ENCODE results near the gene KLHL4. TPM values are rescaled to one million over a fixed set of nuclear protein-coding genes. Genes with fewer than 3 reads are reported as not detected.
A peak's percentile ranks its signal among the peaks of the same experiment; 100 is the strongest.
"Not testable (repeated sequence)": the region's sequence is repeated elsewhere in the genome, so short reads cannot be mapped to it uniquely, and the experiment has no call there.

The KLHL4 gene
- total RNA-seq, 2 donors from 2014 or later = 0.12 TPM; not detected in 1

DNA sequence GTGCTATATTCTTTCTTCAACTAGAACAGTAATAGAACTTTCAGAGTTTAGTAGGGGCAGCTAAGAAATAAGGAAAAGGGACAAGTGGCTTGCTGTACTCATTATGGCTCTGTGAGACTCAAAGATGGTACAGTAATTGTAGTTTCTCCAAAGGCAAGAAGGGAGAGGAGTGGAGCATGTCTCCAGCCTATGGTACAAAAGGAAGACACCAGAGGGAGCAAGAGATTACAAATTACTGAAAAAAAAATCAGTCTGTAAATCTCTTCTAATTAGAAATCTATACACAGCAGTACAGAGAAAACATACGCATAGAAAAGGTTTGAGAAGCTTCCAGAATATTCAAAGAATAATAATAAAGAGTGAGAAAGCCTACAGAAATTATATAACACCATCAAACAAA is 61.4 kb downstream of the KLHL4 start:
- Mint-ChIP-seq H3K4me3 (no peak overlapping the region), H3K27me3 (ENCODE audit: low read depth) (no peaks in the 10 kb centered on the region), H3K4me1 (ENCODE audit: low read depth) (no peaks in the 10 kb centered on the region), H3K27ac (no peak overlapping the region), H3K36me3 (ENCODE audit: insufficient read depth in 2 of 2) (no peaks in the 10 kb centered on the region), H3K9me3 (peaks cover 0 to 1% of the 10 kb centered on the region in 2 donors)
- ATAC-seq (replicated peaks in 1 of 2) (no peak), DNase-seq (no peak)

DNA sequence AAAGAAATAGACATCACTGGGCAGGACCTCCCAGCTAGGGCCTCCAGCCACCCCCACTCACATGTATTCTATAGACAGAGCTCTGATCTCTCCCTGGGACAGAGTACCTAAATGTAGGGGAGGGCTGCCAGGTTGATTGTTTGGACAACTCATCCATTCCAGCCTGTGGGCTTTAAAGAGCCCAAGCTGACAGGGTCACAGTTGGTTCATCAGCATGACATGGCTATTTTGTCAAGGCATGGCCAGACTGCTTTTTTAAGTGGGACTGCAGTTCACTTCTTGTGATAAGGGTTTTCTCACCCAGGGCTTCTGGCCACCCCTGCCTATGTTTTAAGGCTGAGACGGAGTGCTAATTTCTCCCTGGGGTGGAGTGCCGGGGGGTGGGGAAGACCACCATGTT is 63.3 kb downstream of the KLHL4 start:
- Mint-ChIP-seq H3K36me3 (ENCODE audit: insufficient read depth in 2 of 2) (no peaks in the 10 kb centered on the region), H3K27ac (no peak overlapping the region), H3K27me3 (ENCODE audit: low read depth) (peaks cover 7% of the 10 kb centered on the region), H3K9me3 (peaks cover 0 to 1% of the 10 kb centered on the region in 2 donors), H3K4me1 (ENCODE audit: low read depth) (no peaks in the 10 kb centered on the region), H3K4me3 (no peak overlapping the region)
- DNase-seq (no peak), ATAC-seq (replicated peaks in 1 of 2) (no peak)

DNA sequence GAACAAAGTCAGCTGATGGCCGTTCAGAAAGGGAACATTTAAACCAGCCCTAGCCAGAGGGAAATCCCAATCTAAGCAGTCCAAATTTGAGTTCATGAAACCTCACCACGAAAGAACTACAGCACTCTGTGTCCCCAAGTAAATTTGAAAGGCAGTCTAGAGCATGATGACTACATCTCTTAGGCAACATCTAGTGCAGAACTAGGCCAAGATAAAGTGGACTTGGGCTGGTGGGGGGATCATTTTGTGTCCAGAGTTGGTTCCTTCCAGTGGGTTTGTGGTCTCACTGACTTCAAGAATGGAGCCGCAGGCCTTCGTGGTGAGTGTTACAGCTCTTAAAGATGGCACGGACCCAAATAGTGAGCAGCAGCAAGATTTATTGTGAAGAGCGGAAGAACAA is 64.9 kb downstream of the KLHL4 start:
- H3K4me3 Mint-ChIP-seq = no peak overlapping the region
- H3K27ac Mint-ChIP-seq = no peak overlapping the region
- peaks cover 0 to 1% of the 10 kb centered on the region in 2 donors for H3K9me3 Mint-ChIP-seq
- ATAC-seq (replicated peaks in 1 of 2) (no peak), DNase-seq (no peak)
- H3K36me3 Mint-ChIP-seq (ENCODE audit: insufficient read depth in 2 of 2) = no peaks in the 10 kb centered on the region
- no peaks in the 10 kb centered on the region for H3K4me1 Mint-ChIP-seq (ENCODE audit: low read depth)
- peaks cover 7% of the 10 kb centered on the region for H3K27me3 Mint-ChIP-seq (ENCODE audit: low read depth)

DNA sequence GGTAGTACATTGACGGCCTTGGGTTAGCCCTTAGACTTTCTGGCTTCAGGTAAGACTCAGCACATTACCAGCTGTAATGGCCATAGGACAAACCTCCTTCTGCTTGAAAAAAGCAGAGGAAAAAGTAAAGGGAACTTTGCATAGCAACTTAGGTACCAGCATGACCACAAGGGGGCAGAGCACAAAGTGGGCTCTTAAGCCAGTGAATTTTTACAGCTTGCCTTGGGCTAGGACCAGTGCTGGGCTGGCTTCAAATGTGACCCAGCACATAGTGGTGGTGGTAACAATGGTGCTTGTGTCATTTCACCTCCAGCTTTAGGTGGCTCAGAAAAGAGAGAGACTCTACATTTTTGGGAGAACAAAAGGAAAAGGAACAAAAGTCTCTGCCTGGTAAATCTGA is 66.1 kb downstream of the KLHL4 start:
- ATAC-seq (replicated peaks in 1 of 2) = no peak
- peaks cover 7% of the 10 kb centered on the region for H3K27me3 Mint-ChIP-seq (ENCODE audit: low read depth)
- no peaks in the 10 kb centered on the region for H3K36me3 Mint-ChIP-seq (ENCODE audit: insufficient read depth in 2 of 2)
- DNase-seq = peak in 1 of 2 donors; percentile 3
- H3K4me1 Mint-ChIP-seq (ENCODE audit: low read depth) = no peaks in the 10 kb centered on the region
- H3K27ac Mint-ChIP-seq = no peak overlapping the region
- peaks cover 1% of the 10 kb centered on the region in 2 donors for H3K9me3 Mint-ChIP-seq
- H3K4me3 Mint-ChIP-seq = no peak overlapping the region

DNA sequence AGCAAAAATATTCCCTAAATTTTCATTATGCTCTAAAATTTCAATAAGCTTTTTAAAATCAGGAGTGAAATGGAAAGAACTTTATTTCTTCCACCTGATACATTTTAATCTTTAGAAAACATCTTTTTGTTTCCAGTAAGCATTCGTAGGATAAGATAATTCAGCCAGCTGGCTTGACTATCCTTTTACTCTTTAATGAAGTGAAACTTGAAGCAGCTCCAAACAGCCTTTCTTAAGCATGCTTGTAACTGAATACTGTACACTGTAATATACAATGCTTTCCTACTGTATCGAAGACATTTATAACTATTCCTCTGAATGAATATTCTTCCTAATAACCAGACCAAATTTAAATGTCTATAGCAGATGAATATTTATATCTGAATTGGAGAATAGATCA is 98.8 kb downstream of the KLHL4 start:
- Mint-ChIP-seq H3K4me3 (no peak overlapping the region), H3K4me1 (ENCODE audit: low read depth) (no peaks in the 10 kb centered on the region), H3K27me3 (ENCODE audit: low read depth) (no peaks in the 10 kb centered on the region), H3K9me3 (no peaks in the 10 kb centered on the region), H3K36me3 (ENCODE audit: insufficient read depth in 2 of 2) (no peaks in the 10 kb centered on the region), H3K27ac (no peak overlapping the region)
- ATAC-seq (replicated peaks in 1 of 2) = no peak
- no peak for DNase-seq

DNA sequence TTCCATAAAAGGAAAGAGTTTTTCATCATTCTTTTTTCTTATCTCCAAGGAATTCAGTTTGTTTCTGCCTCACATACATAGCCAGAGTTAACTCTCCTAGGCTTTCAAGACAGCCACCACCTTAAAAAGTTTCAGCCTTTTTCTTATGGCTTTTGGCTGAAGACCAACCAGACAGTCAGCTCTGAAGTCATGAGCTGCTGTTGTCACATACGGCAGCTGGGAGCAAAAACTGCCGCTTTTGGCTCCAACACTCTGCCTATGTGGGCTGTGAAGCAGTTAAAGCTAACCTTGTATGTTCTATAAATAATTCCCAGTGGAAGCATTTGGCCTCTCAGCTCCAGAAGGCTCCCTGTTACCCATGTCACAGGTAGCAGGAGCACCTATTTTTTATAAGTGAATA is 104.1 kb downstream of the KLHL4 start:
- Mint-ChIP-seq H3K36me3 (ENCODE audit: insufficient read depth in 2 of 2) (no peaks in the 10 kb centered on the region), H3K9me3 (no peaks in the 10 kb centered on the region), H3K27ac (no peak overlapping the region), H3K4me1 (ENCODE audit: low read depth) (no peaks in the 10 kb centered on the region), H3K27me3 (ENCODE audit: low read depth) (peaks cover 3% of the 10 kb centered on the region), H3K4me3 (no peak overlapping the region)
- ATAC-seq (replicated peaks in 1 of 2) (no peak), DNase-seq (no peak)

DNA sequence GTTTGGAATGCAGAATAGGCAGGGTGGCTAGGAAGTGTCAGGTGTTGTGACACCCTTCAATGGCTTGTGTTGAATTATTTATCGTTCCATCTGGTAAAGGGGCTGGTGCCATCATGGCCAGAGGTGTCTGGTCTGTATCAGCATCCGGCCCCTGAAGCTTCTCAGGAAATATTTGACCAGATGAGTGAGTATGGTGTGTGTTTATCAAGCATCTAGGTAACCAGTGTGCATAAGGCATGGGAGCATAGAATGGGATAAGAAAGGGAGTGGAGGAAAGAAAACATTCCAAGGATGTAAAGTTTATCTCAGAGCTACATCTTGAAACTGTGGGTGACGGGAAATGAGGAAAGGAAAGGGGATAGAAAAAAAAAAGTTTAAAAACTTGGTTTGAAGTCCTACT is 109.4 kb downstream of the KLHL4 start:
- no peaks in the 10 kb centered on the region for H3K36me3 Mint-ChIP-seq (ENCODE audit: insufficient read depth in 2 of 2)
- H3K27me3 Mint-ChIP-seq (ENCODE audit: low read depth) = peaks cover 7% of the 10 kb centered on the region
- no peaks in the 10 kb centered on the region for H3K9me3 Mint-ChIP-seq
- DNase-seq (no peak), ATAC-seq (replicated peaks in 1 of 2) (no peak)
- H3K4me1 Mint-ChIP-seq (ENCODE audit: low read depth) = no peaks in the 10 kb centered on the region
- no peak overlapping the region for H3K27ac Mint-ChIP-seq
- H3K4me3 Mint-ChIP-seq = no peak overlapping the region

DNA sequence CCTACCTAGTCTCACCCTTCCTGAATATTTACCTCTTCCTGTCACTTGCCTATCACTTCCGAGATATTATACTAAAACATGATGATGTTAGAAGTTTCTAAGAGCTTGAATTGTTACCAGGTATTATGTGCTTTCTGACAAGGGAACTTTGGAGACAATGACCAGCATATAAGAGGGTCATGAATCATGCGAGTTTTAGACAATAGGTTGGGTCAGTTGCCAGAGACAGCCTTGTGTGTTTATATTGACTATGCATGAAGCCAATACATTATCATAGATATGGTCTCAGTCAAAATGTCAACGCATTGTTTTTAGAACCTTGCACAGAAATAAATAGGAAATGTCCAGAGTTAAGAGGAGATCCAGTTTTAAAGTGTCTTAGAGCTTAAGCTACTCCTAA is 116.8 kb downstream of the KLHL4 start:
- peaks cover 0 to 3% of the 10 kb centered on the region in 2 donors for H3K36me3 Mint-ChIP-seq (ENCODE audit: insufficient read depth in 2 of 2)
- no peaks in the 10 kb centered on the region for H3K4me1 Mint-ChIP-seq (ENCODE audit: low read depth)
- H3K9me3 Mint-ChIP-seq = no peaks in the 10 kb centered on the region
- H3K27ac Mint-ChIP-seq = no peak overlapping the region
- H3K4me3 Mint-ChIP-seq = no peak overlapping the region
- no peak for DNase-seq
- no peak for ATAC-seq (replicated peaks in 1 of 2)
- H3K27me3 Mint-ChIP-seq (ENCODE audit: low read depth) = no peaks in the 10 kb centered on the region

DNA sequence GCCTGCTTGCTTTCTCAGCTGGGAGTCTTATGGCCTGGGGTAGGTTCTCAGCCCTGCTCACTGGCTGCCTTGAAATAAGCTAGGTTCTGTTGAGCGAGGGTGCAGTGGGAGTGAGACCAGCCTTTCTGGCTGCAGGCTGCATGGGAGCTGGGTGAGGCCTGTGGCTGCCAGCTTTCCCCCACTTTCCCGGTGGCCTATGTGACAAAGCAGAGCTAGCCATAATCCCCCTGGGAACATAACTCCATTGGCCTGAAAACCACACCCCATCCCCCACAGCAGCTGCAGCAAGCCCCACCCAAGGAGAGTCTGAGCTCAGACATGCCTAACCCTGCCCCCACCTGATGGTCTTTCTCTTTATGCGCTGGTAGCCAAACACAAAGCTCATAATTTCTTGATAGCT is 118.9 kb downstream of the KLHL4 start:
- no peaks in the 10 kb centered on the region for H3K27me3 Mint-ChIP-seq (ENCODE audit: low read depth)
- no peak overlapping the region for H3K27ac Mint-ChIP-seq
- no peak overlapping the region for H3K4me3 Mint-ChIP-seq
- H3K4me1 Mint-ChIP-seq (ENCODE audit: low read depth) = no peaks in the 10 kb centered on the region
- ATAC-seq (replicated peaks in 1 of 2) (no peak), DNase-seq (no peak)
- H3K9me3 Mint-ChIP-seq = peaks cover 2% of the 10 kb centered on the region in 2 donors
- peaks cover 0 to 5% of the 10 kb centered on the region in 2 donors for H3K36me3 Mint-ChIP-seq (ENCODE audit: insufficient read depth in 2 of 2)

DNA sequence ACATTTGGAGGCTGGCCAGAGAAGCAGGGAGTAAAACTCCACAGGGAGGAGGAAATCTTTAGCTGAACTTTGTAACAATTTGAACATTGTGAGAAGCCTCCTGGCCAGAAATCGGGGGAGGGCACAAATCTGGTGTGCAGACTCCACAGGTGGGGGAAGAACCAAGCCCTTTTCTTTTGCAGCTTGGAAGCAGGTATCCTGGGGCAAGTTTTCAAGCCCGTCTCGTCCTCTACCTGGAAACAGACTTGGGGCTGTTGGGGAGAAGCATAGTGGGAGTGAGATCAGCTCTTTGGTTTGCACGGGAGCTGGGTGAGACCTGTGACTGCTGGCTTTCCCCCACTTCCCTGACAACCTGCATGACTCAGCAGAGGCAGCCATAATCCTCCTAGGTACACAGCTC is 123.8 kb downstream of the KLHL4 start:
- not testable (repeated sequence) for H3K4me3 Mint-ChIP-seq; H3K27ac Mint-ChIP-seq; DNase-seq; H3K27me3 Mint-ChIP-seq (ENCODE audit: low read depth); H3K4me1 Mint-ChIP-seq (ENCODE audit: low read depth); ATAC-seq (replicated peaks in 1 of 2); H3K9me3 Mint-ChIP-seq; H3K36me3 Mint-ChIP-seq (ENCODE audit: insufficient read depth in 2 of 2)

DNA sequence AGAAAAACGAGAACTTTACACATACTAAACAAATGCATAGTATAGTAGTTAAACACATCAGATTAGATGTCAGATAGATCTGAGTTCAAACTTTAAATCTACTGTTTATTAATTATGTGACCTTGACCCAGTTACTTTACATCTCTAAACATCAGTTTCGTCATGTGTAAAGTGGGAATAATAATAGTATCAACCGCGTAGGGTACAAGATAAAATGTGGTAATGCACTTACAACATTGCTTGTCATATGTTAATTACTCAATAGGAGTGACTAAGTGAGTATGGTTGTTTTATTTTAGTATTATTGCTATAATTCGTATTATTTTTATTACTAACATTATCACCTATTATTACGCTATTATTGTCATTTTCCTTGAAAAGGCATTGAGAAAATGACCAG is 144.2 kb downstream of the KLHL4 start:
- Mint-ChIP-seq H3K36me3 (ENCODE audit: insufficient read depth in 2 of 2) (no peaks in the 10 kb centered on the region), H3K27ac (no peak overlapping the region), H3K4me3 (no peak overlapping the region), H3K9me3 (no peaks in the 10 kb centered on the region), H3K4me1 (ENCODE audit: low read depth) (no peaks in the 10 kb centered on the region), H3K27me3 (ENCODE audit: low read depth) (no peaks in the 10 kb centered on the region)
- DNase-seq = no peak
- no peak for ATAC-seq (replicated peaks in 1 of 2)

DNA sequence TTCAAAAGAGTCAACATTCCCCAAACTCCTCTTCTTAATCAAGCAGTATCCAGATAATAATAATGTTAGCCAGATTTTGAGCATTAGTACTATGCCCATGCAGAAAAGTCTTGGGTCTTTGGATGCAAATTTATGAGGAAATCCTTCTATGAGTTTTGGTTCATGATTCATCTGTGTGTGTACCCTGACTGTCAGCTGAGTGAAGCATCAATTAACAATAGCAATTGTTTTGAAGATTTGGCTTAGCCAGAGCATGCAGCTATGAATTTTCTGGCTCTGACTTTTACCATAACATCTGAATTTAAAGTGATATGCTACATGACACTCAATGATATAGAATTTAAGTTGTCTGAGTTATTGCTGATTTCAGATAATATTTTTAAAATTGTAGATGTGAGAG is 145.8 kb downstream of the KLHL4 start:
- Mint-ChIP-seq H3K9me3 (no peaks in the 10 kb centered on the region), H3K27ac (no peak overlapping the region), H3K27me3 (ENCODE audit: low read depth) (no peaks in the 10 kb centered on the region), H3K4me1 (ENCODE audit: low read depth) (no peaks in the 10 kb centered on the region), H3K36me3 (ENCODE audit: insufficient read depth in 2 of 2) (no peaks in the 10 kb centered on the region), H3K4me3 (no peak overlapping the region)
- ATAC-seq (replicated peaks in 1 of 2) (no peak), DNase-seq (no peak)

DNA sequence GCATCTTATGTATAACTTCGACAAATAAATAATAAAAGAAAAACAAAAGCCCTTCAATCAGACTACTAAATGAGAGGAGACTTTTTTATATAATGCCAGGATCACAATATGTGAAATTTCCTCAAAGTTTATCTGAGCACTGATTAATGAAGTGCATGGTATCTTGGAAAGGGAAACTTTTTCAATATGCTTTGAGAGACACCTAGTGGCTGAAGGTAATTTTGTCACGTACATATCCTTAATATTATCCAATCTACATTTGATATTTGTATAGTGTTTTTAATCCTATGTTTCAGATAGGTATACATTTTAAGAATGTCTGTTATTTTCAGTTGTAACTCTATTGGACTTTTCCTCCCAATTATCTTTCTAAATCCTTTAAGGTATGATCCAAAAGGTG is 146.8 kb downstream of the KLHL4 start:
- ATAC-seq (replicated peaks in 1 of 2) (no peak), DNase-seq (no peak)
- no peak overlapping the region for H3K4me3 Mint-ChIP-seq
- no peaks in the 10 kb centered on the region for H3K4me1 Mint-ChIP-seq (ENCODE audit: low read depth)
- H3K27me3 Mint-ChIP-seq (ENCODE audit: low read depth) = no peaks in the 10 kb centered on the region
- H3K9me3 Mint-ChIP-seq = no peaks in the 10 kb centered on the region
- no peaks in the 10 kb centered on the region for H3K36me3 Mint-ChIP-seq (ENCODE audit: insufficient read depth in 2 of 2)
- no peak overlapping the region for H3K27ac Mint-ChIP-seq

DNA sequence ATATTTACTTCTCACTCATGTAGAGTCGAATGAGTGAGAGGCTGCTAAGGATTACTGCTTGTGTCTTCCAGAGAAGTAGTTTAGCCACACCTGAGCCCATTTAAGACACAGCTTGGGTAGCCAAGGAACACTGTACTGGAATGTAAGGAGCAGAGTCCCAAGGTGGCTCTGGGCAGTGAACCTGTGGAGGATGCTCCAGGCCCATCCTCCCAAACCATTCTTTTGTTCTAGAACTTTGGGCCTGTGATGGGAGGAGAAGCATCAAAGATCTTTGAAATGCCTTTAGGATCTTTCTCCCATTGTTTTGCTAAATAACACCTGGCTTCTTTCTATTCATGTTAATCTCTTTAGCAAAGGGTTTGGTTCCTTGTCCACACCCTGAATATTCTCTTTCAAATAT is 162.2 kb downstream of the KLHL4 start:
- Mint-ChIP-seq H3K9me3 (peaks cover 0 to 4% of the 10 kb centered on the region in 2 donors), H3K4me3 (no peak overlapping the region), H3K27ac (no peak overlapping the region), H3K4me1 (ENCODE audit: low read depth) (no peaks in the 10 kb centered on the region), H3K36me3 (ENCODE audit: insufficient read depth in 2 of 2) (peaks cover 0 to 1% of the 10 kb centered on the region in 2 donors), H3K27me3 (ENCODE audit: low read depth) (peaks cover 35% of the 10 kb centered on the region)
- DNase-seq (no peak), ATAC-seq (replicated peaks in 1 of 2) (no peak)

Measured in activated T-cell treated with anti-CD3 and anti-CD28 coated beads, Interleukin-2, amount 50 U/mL, for 72 hours (primary cell).